Hepatocyte (in vitro differentiated cells): ENCODE data around the gene GPR153.

Experiments used
- CTCF ChIP-seq: fragments of 200-600 bp; sonication (generic); IDR thresholded peaks from 2 replicates; pipeline ENCODE4 v1.5.1; 2016; ENCODE audit warnings: antibody characterized with exemption, mild to moderate bottlenecking; ENCODE audit not compliant: poor library complexity
- EZH2 ChIP-seq: fragments of 200-600 bp; sonication (generic); IDR thresholded peaks from 2 replicates; pipeline ENCODE4 v1.6.1; 2016; ENCODE audit warnings: antibody characterized with exemption, mild to moderate bottlenecking, borderline replicate concordance
- EZH2phosphoT487 ChIP-seq: fragments of 200-600 bp; sonication (generic); IDR thresholded peaks from one replicate; pipeline ENCODE4 v1.6.1; 2018; ENCODE audit warnings: antibody characterized with exemption, mild to moderate bottlenecking, low read depth, moderate library complexity; ENCODE audit not compliant: unreplicated experiment, severe bottlenecking

GRCh38 chr1:6245086-6245868 is 15.6 kb downstream of the GPR153 start:
- TF ChIP-seq CTCF, result peak; percentile 92
- peak; percentile 61 for TF ChIP-seq EZH2
- TF ChIP-seq EZH2phosphoT487, result no peak
